GM21390 (cell line): ENCODE results near the gene FER.

Experiments used
- ATAC-seq: cut with Tn5 transposase; IDR thresholded peaks from one replicate; pipeline ENCODE4 v1.9.1; 2021; ENCODE audit not compliant: unreplicated experiment

FER gene

DNA sequence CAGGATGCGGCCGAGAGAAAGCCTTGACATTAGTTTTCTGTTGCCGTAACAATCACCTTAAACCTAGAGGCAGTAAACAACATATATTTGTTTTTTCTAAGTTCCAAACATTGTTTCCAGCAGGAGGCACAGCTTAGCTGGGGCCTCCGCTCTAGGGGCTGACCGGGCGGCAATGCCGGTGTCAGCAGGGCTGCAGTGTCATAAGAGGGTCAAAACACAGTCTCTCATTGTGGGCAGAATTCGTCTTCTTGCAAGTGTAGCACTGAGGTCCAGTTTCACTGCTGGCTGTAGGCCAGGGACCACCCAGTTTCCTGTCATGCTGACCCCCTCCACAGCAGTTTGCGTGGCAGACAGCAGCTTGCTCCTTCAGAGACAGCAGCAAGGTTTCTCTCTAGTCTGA lies 475.8 kb downstream of the FER start:
- ATAC-seq: no peak

GRCh38 chr5:109224276-109224882 lies 476.7 kb downstream of the FER start:
- no peak for ATAC-seq

- ATAC-seq: no peak
Observed at GRCh38 chr5:109225716-109226625, 478.3 kb downstream of the FER start.

- ATAC-seq: no peak
Observed at GRCh38 chr5:109230369-109230768, 482.7 kb downstream of the FER start.

- no peak for ATAC-seq
Observed at GRCh38 chr5:109231331-109231730, 483.6 kb downstream of the FER start.

DNA sequence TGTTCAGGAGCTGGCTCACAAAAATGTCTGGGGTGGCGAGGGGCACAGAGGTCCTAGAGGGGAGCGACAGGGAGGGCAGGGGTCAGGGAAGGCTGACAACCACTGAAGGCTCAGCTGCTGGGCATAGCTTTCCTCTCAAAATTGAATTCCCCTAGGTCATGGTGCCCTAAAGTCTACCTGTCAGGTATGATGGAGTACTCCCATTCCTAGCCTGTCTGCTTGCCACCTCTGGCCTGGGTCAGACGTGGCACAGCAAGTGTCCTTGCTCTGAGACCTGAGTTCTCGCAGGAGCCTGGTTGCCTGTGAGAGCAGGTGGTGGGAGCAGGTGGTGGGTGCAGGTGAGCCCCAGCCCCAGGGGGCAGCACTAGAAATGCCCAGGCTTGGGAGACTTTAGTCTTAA lies 486.7 kb downstream of the FER start:
- ATAC-seq: no peak

DNA sequence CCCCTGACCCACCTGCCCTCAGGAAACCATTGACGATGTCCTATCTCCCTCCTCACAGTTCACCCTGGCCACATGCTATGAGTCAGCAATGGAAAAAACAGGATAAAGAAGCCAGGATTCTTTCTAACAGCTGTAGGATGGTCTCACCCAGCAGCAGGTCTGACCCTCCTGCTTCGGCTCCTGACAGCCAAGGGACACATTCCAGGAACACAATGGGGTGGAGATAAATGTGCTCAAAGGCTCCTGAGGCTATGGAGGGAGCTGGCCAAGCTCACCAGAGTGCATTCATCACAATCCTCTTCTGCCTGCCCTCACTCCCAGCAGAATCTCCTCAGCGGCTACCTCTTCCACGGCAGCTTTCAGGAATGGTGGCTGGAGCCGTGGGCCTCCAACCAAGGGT lies 491.8 kb downstream of the FER start:
- ATAC-seq: no peak

DNA sequence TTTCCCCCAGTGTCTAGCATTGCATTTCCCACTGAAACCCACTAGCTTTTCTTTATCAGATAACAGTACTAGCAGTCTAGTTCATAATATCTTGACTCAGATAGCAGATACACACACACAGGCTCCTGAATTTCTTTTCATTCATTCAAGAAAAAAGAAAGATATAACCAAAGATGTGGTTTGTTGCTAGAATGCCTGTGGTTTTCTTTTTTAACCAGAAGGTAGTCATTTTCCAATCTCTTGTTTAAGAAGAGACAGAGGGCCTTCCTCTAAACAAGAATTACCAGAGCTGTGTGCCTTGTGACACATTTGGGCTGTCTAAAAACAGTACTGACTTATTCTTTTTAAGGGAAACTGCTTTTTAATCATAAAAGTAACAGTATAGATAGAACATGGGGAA lies 494.8 kb downstream of the FER start:
- no peak for ATAC-seq

- no peak for ATAC-seq
Observed at GRCh38 chr5:109246395-109246794, 498.7 kb downstream of the FER start.
